ENCODE measurements around the gene SNTA1. TPM values are rescaled to one million over a fixed set of nuclear protein-coding genes. Genes with fewer than 3 reads are reported as not detected.

Gene SNTA1
- total and polyA plus RNA-seq, 2 of the 8 experiments (the other 6 are each of a cell fraction or from before 2014, with no cell fraction given), result 4.5 to 8.0 TPM

DNA sequence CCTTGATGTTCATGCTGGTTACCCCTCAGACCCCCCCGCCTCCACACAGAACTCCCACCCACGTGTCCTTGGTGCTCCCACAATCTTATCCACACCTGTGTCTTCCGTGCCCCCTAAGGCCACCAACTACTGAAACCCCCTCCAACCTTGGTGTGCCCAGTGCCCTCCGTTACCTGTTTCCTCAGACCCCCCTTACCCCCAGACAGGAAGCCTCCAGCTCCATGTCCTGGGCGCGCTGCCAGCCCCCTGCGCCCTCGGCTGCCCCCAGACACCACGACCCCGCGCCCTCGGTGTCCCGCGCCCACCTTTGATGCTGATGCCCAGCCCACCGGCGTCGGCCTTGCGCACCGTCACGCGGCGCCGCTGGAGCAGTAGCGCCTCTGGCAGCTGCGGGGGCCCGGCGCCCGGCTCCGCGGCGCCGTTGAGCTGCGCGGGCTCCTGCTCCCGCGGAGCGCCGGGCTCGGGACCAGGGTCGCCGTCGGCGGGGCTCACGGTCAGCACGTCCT is 504 bp downstream of the SNTA1 start:
- H3K18ac ChIP-seq (ENCODE audit: extremely low read depth, low read length), result no peak overlapping the region
- H2BK5ac ChIP-seq (ENCODE audit: low read depth, low read length), result no peak overlapping the region
- ChIA-PET CTCF (ENCODE audit: partially characterized antibody) (interaction anchor here (0.6 to 1.6 kb wide), 2 partner anchors 14 to 77 kb away, joined by 3 to 5 read pairs; no protein-coding TSS in a partner anchor), POLR2A (ENCODE audit: partially characterized antibody) (interaction anchor here (0.6 to 1.8 kb wide), 5 partner anchors 8 to 220 kb away, joined by 3 to 7 read pairs (median 3); partner anchors contain the start of gene CBFA2T2)
- no peak overlapping the region for H2BK20ac ChIP-seq (ENCODE audit: low read length)
- no peak overlapping the region for H2AK5ac ChIP-seq (ENCODE audit: low read depth, low read length)
- no peak overlapping the region for H3K56ac ChIP-seq (replicated peaks; ENCODE audit: insufficient read length, low read depth, low read length)
- no peak overlapping the region for H4K5ac ChIP-seq (ENCODE audit: insufficient read length, low read depth, low read length)
- peaks cover 3 to 18% (median 15%) of the 10 kb centered on the region in 4 experiments for H3K27me3 ChIP-seq (replicated peaks in 1 of 4; ENCODE audit: control insufficient read depth in 3 of 4, extremely low read depth in 1 of 4, insufficient read depth in 3 of 4, low read length in 3 of 4)
- 2% methylated on average over 11 of the region's 45 CpGs; no CpG with 5 or more reads in 1 of the 2 experiments for WGBS, 2 experiments (ENCODE audit: extremely low coverage in 1 of 2, insufficient coverage in 1 of 2, insufficient read length in 1 of 2, insufficient replicate concordance in 2 of 2, low coverage in 1 of 2, low lambda C conversion rate in 2 of 2, missing lambda C conversion rate in 1 of 2)
- H3K9ac ChIP-seq (replicated peaks in 1 of 4; ENCODE audit: extremely low read depth in 1 of 4, low read depth in 3 of 4, low read length in 3 of 4), result peak overlapping the region in 2 of 4 experiments; percentile 51 to 71; a peak in 4 of 7 replicates
- no peak overlapping the region for H3K23ac ChIP-seq (ENCODE audit: insufficient read length)
- TF ChIP-seq CREB1 (IDR thresholded peaks at IDR 0.05) (peak; percentile 58), EZH2 (IDR thresholded peaks at IDR 0.05; ENCODE audit: low read depth, low read length, severe bottlenecking) (peak; percentile 26), CTBP2 (IDR thresholded peaks at IDR 0.05; ENCODE audit: borderline replicate concordance, insufficient read depth, insufficient read length, low read length) (no peak), SUZ12 (IDR thresholded peaks at IDR 0.05; ENCODE audit: low read length) (peak; percentile 59)
- DNase-seq (ENCODE audit: low read depth in 1 of 2, low spot score in 2 of 2) (no peak), FAIRE-seq (no peak)
- peak overlapping the region; percentile 62; the same call in 1 of the 2 replicates for H2AFZ ChIP-seq (ENCODE audit: low read length)
- no peak overlapping the region for H2BK15ac ChIP-seq (ENCODE audit: low read length)
- H2BK120ac ChIP-seq (replicated peaks; ENCODE audit: low read depth, low read length), result no peak overlapping the region
- no peak overlapping the region for H2BK12ac ChIP-seq (ENCODE audit: low read depth, low read length)
- H3K4ac ChIP-seq (replicated peaks; ENCODE audit: insufficient read length, low read depth, low read length), result no peak overlapping the region
- H3K14ac ChIP-seq (ENCODE audit: insufficient read length), result no peak overlapping the region
- no peaks in the 10 kb centered on the region for H3K79me1 ChIP-seq (ENCODE audit: low read depth, low read length)
- no peaks in the 10 kb centered on the region for H3K9me3 ChIP-seq (ENCODE audit: insufficient read depth in 2 of 2, low read depth in 1 of 2, low read length in 1 of 2)
- no peaks in the 10 kb centered on the region for H3K36me3 ChIP-seq (ENCODE audit: control insufficient read depth in 2 of 4, insufficient read depth in 4 of 4, low read length in 3 of 4)
- H4K20me1 ChIP-seq (replicated peaks in 1 of 2; ENCODE audit: control insufficient read depth in 1 of 2, insufficient read depth in 2 of 2, low read length in 2 of 2), result peaks cover 0 to 4% of the 10 kb centered on the region in 2 experiments
- H3K27ac ChIP-seq (ENCODE audit: low read depth, low read length), result no peak overlapping the region
- H3K79me2 ChIP-seq (ENCODE audit: control insufficient read depth in 1 of 2, insufficient read depth in 2 of 2, low read length in 2 of 2), result no peaks in the 10 kb centered on the region
- H3K23me2 ChIP-seq (ENCODE audit: low read depth, low read length), result peaks cover 6% of the 10 kb centered on the region; the same call in 1 of the 2 replicates
- peak overlapping the region; percentile 71 for H4K8ac ChIP-seq (ENCODE audit: extremely low read depth, insufficient read depth, low read length)
- H3K4me1 ChIP-seq (replicated peaks in 1 of 4; ENCODE audit: control insufficient read depth in 3 of 4, insufficient read depth in 4 of 4, low read length in 3 of 4), result peaks cover 0 to 7% (median 3%) of the 10 kb centered on the region in 4 experiments; a peak in 4 of 7 replicates
- H3K4me3 ChIP-seq (ENCODE audit: extremely low read depth in 1 of 4, insufficient read depth in 2 of 4, low read depth in 3 of 4, low read length in 4 of 4), result peak overlapping the region; percentile 43 to 71 (median 44)
- peak overlapping the region; percentile 49 to 93 for H3K4me2 ChIP-seq (ENCODE audit: insufficient read depth in 1 of 2, low read depth in 2 of 2, low read length in 2 of 2)
- H4K91ac ChIP-seq (replicated peaks; ENCODE audit: insufficient read length, low read length), result no peak overlapping the region

Measured in H1 (cell line).